RWPE2 (cell line): ENCODE data around the gene SMS.
A peak's percentile ranks its signal among the peaks of the same experiment; 100 is the strongest.

Experiments
- ATAC-seq: fragments of 200-7000 bp; cut with Tn5 transposase; 3 replicates; pipeline ENCODE4 v1.9.1; 2021; ENCODE audit warnings: low read depth
- DNase-seq: peaks from one replicate; pipeline ENCODE4 v3.0.0-alpha.2; 2020; ENCODE audit warnings: low spot score
- H3K27ac ChIP-seq: fragments of 450-650 bp; 2 replicates; pipeline ENCODE4 v1.5.1; 2017; ENCODE audit warnings: mild to moderate bottlenecking; ENCODE audit not compliant: poor library complexity, severe bottlenecking
- H3K27me3 ChIP-seq: fragments of 250-450 bp; sonication (Bioruptor Pico); 2 replicates; pipeline ENCODE4 v1.5.1; 2021; ENCODE audit warnings: mild to moderate bottlenecking, moderate library complexity; ENCODE audit not compliant: insufficient read depth, poor library complexity, severe bottlenecking
- H3K36me3 ChIP-seq: fragments of 250-450 bp; sonication (Bioruptor Pico); 2 replicates; pipeline ENCODE4 v1.5.1; 2020; ENCODE audit warnings: low read depth, mild to moderate bottlenecking, moderate library complexity
- H3K4me1 ChIP-seq: fragments of 250-450 bp; sonication (Bioruptor Pico); 2 replicates; pipeline ENCODE4 v1.5.1; 2021; ENCODE audit warnings: mild to moderate bottlenecking, moderate library complexity; ENCODE audit not compliant: insufficient read depth, poor library complexity, severe bottlenecking
- H3K4me3 ChIP-seq: fragments of 250-450 bp; sonication (Bioruptor Pico); 2 replicates; pipeline ENCODE4 v1.5.1; 2021; ENCODE audit warnings: mild to moderate bottlenecking, moderate library complexity; ENCODE audit not compliant: severe bottlenecking
- H3K9me3 ChIP-seq: fragments of 250-450 bp; sonication (Bioruptor Pico); 2 replicates; pipeline ENCODE4 v1.5.1; 2021; ENCODE audit warnings: mild to moderate bottlenecking, moderate library complexity; ENCODE audit not compliant: severe bottlenecking
- CTCF ChIP-seq: fragments of 450-650 bp; IDR thresholded peaks from one replicate; pipeline ENCODE4 v1.5.1; 2017; ENCODE audit warnings: mild to moderate bottlenecking, moderate library complexity; ENCODE audit not compliant: poor library complexity, severe bottlenecking

The SMS gene

GRCh38 chrX:21940356-21940829 lies at the start of gene SMS:
SMS (plus strand) TSS chrX:21940709; CDS start chrX:21940825, 116 bp downstream.
- TF ChIP-seq CTCF, result no peak
- DNase-seq (peak; percentile 75), ATAC-seq (peak; percentile 75)
- H3K27ac ChIP-seq, result peak within 1 kb of the TSS; percentile 91
- H3K36me3 ChIP-seq, result peaks cover 8% of the 10 kb centered on the region
- no peaks in the 10 kb centered on the region for H3K27me3 ChIP-seq
- H3K4me3 ChIP-seq, result peak within 1 kb of the TSS; percentile 86
- H3K4me1 ChIP-seq, result peaks cover 25% of the 10 kb centered on the region
- no peaks in the 10 kb centered on the region for H3K9me3 ChIP-seq

DNA sequence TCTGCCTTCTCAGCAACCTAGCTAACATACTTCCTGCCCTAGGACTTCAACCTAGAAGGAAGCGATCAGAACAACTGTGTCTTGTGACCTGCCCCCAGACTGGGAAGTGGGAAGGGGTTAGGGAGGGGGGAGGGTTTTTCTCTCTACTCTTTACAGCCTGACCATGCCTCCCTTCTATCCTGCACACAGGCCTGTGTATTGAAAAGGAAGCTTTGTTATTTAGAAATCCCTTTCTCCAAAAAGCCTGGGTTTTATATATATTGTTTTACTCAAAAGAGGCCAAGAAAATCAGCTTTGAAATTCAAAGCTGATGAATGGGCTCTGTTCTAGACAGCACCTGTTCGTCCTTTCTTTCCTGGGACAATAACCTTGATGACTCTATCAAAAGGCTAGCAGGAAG lies 35.2 kb upstream of the SMS start:
- no peak overlapping the region for H3K4me3 ChIP-seq
- H3K36me3 ChIP-seq, result no peaks in the 10 kb centered on the region
- no peak overlapping the region for H3K27ac ChIP-seq
- H3K27me3 ChIP-seq, result no peaks in the 10 kb centered on the region
- ATAC-seq (no peak), DNase-seq (no peak)
- no peak for TF ChIP-seq CTCF
- no peaks in the 10 kb centered on the region for H3K4me1 ChIP-seq
- no peaks in the 10 kb centered on the region for H3K9me3 ChIP-seq

DNA sequence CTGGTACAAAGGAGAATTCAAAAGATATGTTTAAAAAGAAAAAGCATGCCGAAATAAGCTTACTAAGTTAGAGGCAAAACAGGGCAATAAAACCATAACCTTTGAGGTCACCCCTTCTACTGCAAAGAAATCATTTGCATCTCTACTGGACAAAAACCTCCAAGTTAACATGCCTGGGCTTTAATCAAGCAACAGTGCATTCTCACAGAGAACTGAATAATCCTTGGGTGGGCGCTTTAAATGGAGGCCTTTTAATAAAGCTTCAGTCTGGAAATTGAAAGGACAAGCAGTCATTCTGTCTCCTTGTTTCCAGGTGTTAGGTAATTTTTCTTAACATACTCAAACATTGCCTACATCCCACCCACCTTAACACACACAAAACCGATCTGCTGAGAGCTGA lies 34.6 kb upstream of the SMS start:
- TF ChIP-seq CTCF, result no peak
- no peaks in the 10 kb centered on the region for H3K9me3 ChIP-seq
- no peaks in the 10 kb centered on the region for H3K27me3 ChIP-seq
- DNase-seq (no peak), ATAC-seq (no peak)
- no peaks in the 10 kb centered on the region for H3K4me1 ChIP-seq
- no peak overlapping the region for H3K4me3 ChIP-seq
- no peaks in the 10 kb centered on the region for H3K36me3 ChIP-seq
- no peak overlapping the region for H3K27ac ChIP-seq

DNA sequence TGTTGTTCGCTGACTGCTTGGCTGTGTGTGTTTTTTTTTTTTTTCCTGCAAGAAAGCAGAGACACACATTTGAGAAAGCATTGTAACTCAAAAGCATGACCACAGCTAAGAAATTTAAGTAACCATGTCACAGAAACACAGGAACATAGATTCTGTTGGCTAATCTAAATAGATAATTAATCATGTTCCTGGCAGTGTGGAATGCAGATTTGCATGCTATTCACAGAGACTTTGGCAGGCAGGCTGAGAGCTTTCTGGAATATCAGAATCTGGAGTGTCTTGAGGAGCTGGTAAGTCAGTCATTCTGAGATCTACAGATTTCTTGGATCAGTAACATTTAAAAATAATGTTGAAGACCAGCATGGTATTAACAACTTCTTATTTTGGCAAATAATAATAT lies 33.2 kb upstream of the SMS start:
- Histone ChIP-seq H3K9me3 (no peaks in the 10 kb centered on the region), H3K27me3 (no peaks in the 10 kb centered on the region), H3K27ac (no peak overlapping the region), H3K36me3 (no peaks in the 10 kb centered on the region), H3K4me1 (no peaks in the 10 kb centered on the region), H3K4me3 (no peak overlapping the region)
- TF ChIP-seq CTCF, result no peak
- DNase-seq, result no peak
- ATAC-seq, result no peak

DNA sequence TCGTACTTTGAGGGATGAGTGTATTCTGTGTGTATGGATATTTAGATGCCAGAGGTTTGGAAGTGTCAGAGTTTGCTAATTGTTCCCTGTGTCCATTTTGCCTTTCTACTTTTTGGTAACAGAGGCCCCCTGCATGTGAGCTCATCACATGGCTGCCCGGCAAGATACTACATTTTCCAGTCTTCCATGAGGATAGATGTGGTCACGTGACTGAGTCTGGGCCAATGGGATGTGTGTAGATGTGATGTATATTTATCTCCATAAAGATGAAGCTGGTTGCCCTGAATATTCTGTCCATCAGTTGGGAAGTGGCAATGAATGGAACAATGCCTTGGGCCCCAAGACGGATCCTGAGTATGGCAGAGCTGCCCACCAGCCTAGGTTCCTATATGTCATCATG lies 29.0 kb upstream of the SMS start:
- ATAC-seq, result no peak
- H3K4me3 ChIP-seq, result no peak overlapping the region
- H3K27ac ChIP-seq, result no peak overlapping the region
- no peaks in the 10 kb centered on the region for H3K27me3 ChIP-seq
- no peaks in the 10 kb centered on the region for H3K9me3 ChIP-seq
- no peaks in the 10 kb centered on the region for H3K36me3 ChIP-seq
- TF ChIP-seq CTCF, result no peak
- no peak for DNase-seq
- no peaks in the 10 kb centered on the region for H3K4me1 ChIP-seq
